SH-SY5Y (cell line): ENCODE data around the gene PHACTR1.

Experiments
- GATA2 ChIP-seq: IDR thresholded peaks from 2 replicates; pipeline ENCODE4 v1.6.1; 2011; ENCODE audit warnings: mild to moderate bottlenecking, low read depth, low read length
- GATA3 ChIP-seq: IDR thresholded peaks from 2 replicates; pipeline ENCODE4 v1.6.1; 2011; ENCODE audit warnings: low read depth, mild to moderate bottlenecking, low read length, moderate library complexity

- TF ChIP-seq GATA2 (peak; percentile 88), GATA3 (peak; percentile 67; the same call in 1 of the 2 replicates)
Measured at GRCh38 chr6:12717356-12717755, 789 bp downstream of the PHACTR1 start.
